Upper lobe of left lung (tissue), 4 donors: ENCODE results near the gene CLCA1.

Source experiments
- CTCF ChIP-seq, 6 experiments: fragments of 450-650 bp in 4 of 6; fragments of 200-600 bp in 2 of 6; sonication (generic) in 2 of 6; IDR thresholded peaks; one replicate each; pipeline ENCODE4 v1.5.1; 2016 to 2019; ENCODE audit warnings: antibody characterized with exemption in 6 of 6
- EP300 ChIP-seq, 4 donors: sonication (generic); formaldehyde crosslinking; IDR thresholded peaks; one replicate each; pipeline ENCODE4 v1.5.1; 2017; ENCODE audit warnings: antibody characterized with exemption in 4 of 4, control low read depth in 2 of 4
- POLR2A ChIP-seq, 4 donors: fragments of 450-650 bp; IDR thresholded peaks; one replicate each; pipeline ENCODE4 v1.5.1; 2016 to 2017; ENCODE audit warnings: antibody characterized with exemption in 4 of 4, mild to moderate bottlenecking in 2 of 4
- POLR2AphosphoS5 ChIP-seq, 2 donors: sonication (generic); formaldehyde crosslinking; IDR thresholded peaks; one replicate each; pipeline ENCODE4 v1.5.1; 2017; ENCODE audit warnings: antibody characterized with exemption in 2 of 2

- TF ChIP-seq CTCF (IDR thresholded peaks at IDR 0.05) (no peak), POLR2AphosphoS5 (IDR thresholded peaks at IDR 0.05) (no peak), POLR2A (IDR thresholded peaks at IDR 0.05) (no peak), EP300 (IDR thresholded peaks at IDR 0.05) (no peak)
Observed at GRCh38 chr1:86434059-86434458, 34.7 kb upstream of the CLCA1 start.
